ENCODE results near the gene DOK6.

- TF ChIP-seq CTCF (conservative IDR thresholded peaks at IDR 0.05): no peak
- no peak for TF ChIP-seq ZFX (IDR thresholded peaks at IDR 0.05)
These were observed 131.3 kb downstream of the DOK6 start for GRCh38 chr18:69531973-69532372.
